Measurements from ENCODE around the gene PXT1. TPM values are rescaled to one million over a fixed set of nuclear protein-coding genes. Genes with fewer than 3 reads are reported as not detected.

PXT1 gene
- total RNA-seq, 2 experiments from 2014 or later: 0.25 TPM; not detected in 1

DNA sequence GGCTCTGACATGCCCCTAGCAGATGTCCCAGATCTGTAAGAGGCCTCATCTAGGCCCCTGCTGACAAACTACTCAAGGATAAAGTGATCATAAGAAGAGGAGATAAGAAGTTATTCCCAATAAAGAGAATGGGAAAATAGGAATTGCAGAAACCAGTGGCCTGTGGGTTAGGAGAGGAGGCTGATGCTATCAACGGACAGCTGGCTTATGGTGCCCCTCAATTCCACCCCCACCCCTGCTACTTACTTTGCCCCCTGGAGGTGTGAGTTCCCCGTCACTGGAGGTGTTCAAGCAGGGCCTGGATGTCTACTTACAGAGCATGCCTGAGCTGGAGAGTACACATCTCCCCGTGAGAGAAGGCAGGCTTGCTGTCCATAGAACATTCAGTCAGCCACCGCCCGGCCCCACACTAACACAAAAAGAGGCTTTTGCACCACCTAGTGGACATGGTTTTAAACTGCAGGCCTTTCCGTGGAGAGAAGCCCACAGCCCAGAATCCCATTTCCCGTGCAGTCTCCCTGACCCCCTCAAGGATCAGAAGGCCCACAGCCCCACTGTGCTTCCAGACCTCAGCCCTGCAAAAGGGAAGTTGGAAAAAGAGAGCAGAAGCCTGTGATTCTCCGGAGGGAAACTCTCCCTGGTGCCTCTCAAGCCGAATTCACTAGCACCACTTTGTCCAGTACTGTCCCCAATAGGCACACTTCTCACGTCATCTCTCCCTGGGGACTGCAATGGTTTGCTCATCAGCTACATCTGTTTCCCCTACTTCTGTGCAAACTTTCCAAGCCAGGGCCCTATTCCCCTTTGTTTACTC is 82.2 kb downstream of the PXT1 start:
- H4K20me1 ChIP-seq (ENCODE audit: insufficient read depth, low read length): no peaks in the 10 kb centered on the region
- DNase-seq (ENCODE audit: low spot score): peak; percentile 82
- H3K27ac ChIP-seq (ENCODE audit: low read depth, low read length, poor library complexity, severe bottlenecking): no peak overlapping the region
- no TSS peak for BruUV-seq (replicated peaks)
- no peaks in the 10 kb centered on the region for H3K9me2 ChIP-seq (ENCODE audit: insufficient read depth, low read length)
- H3K4me3 ChIP-seq (ENCODE audit: low read depth, low read length, poor library complexity, severe bottlenecking): no peak overlapping the region
- H3K4me1 ChIP-seq (ENCODE audit: insufficient read depth, low read length, poor library complexity, severe bottlenecking): no peaks in the 10 kb centered on the region
- ChIA-PET CTCF (ENCODE audit: unreplicated experiment) (interaction anchor here (0.6 kb wide), 2 partner anchors 215 to 576 kb away, joined by 3 to 4 read pairs; no protein-coding TSS in a partner anchor), POLR2A (no interaction called here)
- TF ChIP-seq, protein P1, sequence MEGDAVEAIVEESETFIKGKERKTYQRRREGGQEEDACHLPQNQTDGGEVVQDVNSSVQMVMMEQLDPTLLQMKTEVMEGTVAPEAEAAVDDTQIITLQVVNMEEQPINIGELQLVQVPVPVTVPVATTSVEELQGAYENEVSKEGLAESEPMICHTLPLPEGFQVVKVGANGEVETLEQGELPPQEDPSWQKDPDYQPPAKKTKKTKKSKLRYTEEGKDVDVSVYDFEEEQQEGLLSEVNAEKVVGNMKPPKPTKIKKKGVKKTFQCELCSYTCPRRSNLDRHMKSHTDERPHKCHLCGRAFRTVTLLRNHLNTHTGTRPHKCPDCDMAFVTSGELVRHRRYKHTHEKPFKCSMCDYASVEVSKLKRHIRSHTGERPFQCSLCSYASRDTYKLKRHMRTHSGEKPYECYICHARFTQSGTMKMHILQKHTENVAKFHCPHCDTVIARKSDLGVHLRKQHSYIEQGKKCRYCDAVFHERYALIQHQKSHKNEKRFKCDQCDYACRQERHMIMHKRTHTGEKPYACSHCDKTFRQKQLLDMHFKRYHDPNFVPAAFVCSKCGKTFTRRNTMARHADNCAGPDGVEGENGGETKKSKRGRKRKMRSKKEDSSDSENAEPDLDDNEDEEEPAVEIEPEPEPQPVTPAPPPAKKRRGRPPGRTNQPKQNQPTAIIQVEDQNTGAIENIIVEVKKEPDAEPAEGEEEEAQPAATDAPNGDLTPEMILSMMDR (conservative IDR thresholded peaks at IDR 0.05; ENCODE audit: low read length): peak; percentile 90
- no peak for TF ChIP-seq EZH2phosphoT487 (IDR thresholded peaks at IDR 0.05; ENCODE audit: borderline replicate concordance, low read depth, low read length)
- intact Hi-C loops (cut with micrococcal nuclease; ENCODE audit: unreplicated experiment): loop anchor here (1.0 to 2.0 kb wide), 4 partner anchors 19 to 333 kb away; partner anchors contain the start of gene MAPK14
- no peak overlapping the region for H2AFZ ChIP-seq (ENCODE audit: low read length)
- no peak overlapping the region for H3K4me2 ChIP-seq (ENCODE audit: low read length)
- no peaks in the 10 kb centered on the region for H3K79me2 ChIP-seq (ENCODE audit: insufficient read depth, low read depth, low read length)
- H3K9me3 ChIP-seq (ENCODE audit: low read length): no peaks in the 10 kb centered on the region
- no peaks in the 10 kb centered on the region for H3K36me3 ChIP-seq (ENCODE audit: insufficient read depth, low read length)

DNA sequence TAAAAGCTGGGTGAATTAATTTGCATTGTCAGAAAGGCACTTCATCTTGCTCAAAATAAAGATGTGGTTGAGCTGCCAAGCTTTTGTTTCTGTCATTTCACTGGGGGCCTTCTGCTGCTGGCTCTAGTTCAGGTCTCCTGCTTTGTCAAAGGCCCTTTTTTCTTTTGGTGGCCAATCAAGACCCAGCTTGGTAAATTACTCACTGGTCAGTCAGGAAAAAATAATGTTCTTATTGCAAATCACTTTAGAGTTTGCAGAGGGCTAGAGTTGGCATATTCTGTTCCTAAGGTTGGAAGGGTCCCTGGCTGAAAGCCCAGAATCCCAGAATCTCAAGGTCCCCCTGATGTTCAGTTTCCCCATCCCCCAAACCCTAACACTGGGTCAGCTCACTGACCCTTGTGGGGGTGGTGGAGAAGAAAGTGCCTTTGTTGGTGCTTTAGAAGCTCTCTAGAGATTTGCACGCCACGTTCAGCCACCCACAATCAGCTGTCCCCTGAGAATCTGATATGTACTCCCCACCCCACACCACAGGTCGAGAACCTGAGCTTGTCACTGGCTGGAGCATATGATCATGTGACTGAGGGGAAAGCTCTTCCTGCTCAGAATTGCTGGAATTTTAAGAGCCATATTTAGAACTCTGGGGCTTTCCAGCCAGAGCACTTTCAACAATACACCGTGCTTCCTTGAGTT is 84.3 kb downstream of the PXT1 start:
- BruUV-seq (replicated peaks): no TSS peak
- CTCF ChIA-PET (ENCODE audit: unreplicated experiment): interaction anchor here (0.5 to 0.8 kb wide), 2 partner anchors 10 to 81 kb away, joined by 3 read pairs; no protein-coding TSS in a partner anchor
- peak overlapping the region; percentile 11; the same call in 1 of the 2 replicates for H2AFZ ChIP-seq (ENCODE audit: low read length)
- no peaks in the 10 kb centered on the region for H3K36me3 ChIP-seq (ENCODE audit: insufficient read depth, low read length)
- H3K4me3 ChIP-seq (ENCODE audit: low read depth, low read length, poor library complexity, severe bottlenecking): no peak overlapping the region
- no peak for DNase-seq (ENCODE audit: low spot score)
- no peak overlapping the region for H3K4me2 ChIP-seq (ENCODE audit: low read length)
- no peaks in the 10 kb centered on the region for H3K9me3 ChIP-seq (ENCODE audit: low read length)
- no peaks in the 10 kb centered on the region for H4K20me1 ChIP-seq (ENCODE audit: insufficient read depth, low read length)
- H3K79me2 ChIP-seq (ENCODE audit: insufficient read depth, low read depth, low read length): no peaks in the 10 kb centered on the region
- no peaks in the 10 kb centered on the region for H3K9me2 ChIP-seq (ENCODE audit: insufficient read depth, low read length)
- intact Hi-C loops (cut with micrococcal nuclease; ENCODE audit: unreplicated experiment): no loop called here
- POLR2A ChIA-PET: interaction anchor here (0.6 kb wide), 1 partner anchor 391 kb away, joined by 4 read pairs; no protein-coding TSS in a partner anchor
- no peak for TF ChIP-seq EZH2phosphoT487 (IDR thresholded peaks at IDR 0.05; ENCODE audit: borderline replicate concordance, low read depth, low read length)
- TF ChIP-seq, protein P1 (conservative IDR thresholded peaks at IDR 0.05; ENCODE audit: low read length): no peak
- H3K4me1 ChIP-seq (ENCODE audit: insufficient read depth, low read length, poor library complexity, severe bottlenecking): no peaks in the 10 kb centered on the region
- H3K27ac ChIP-seq (ENCODE audit: low read depth, low read length, poor library complexity, severe bottlenecking): no peak overlapping the region

Data from OCI-LY7 (cell line).